ENCODE measurements around the gene ENOX1.

GRCh38 chr13:43472980-43473379 lies 313.8 kb downstream of the ENOX1 start:
- no peak for TF ChIP-seq RNF2 (IDR thresholded peaks at IDR 0.05; ENCODE audit: borderline replicate concordance, low read depth)
- no peak for TF ChIP-seq CTCF (IDR thresholded peaks at IDR 0.05)
- no peak for TF ChIP-seq REST (IDR thresholded peaks at IDR 0.05)
- no peak for TF ChIP-seq JUNB (IDR thresholded peaks at IDR 0.05)
- TF ChIP-seq MAFK (IDR thresholded peaks at IDR 0.05; ENCODE audit: partially characterized antibody): no peak
- no peak for TF ChIP-seq USF2 (IDR thresholded peaks at IDR 0.05)
- TF ChIP-seq KDM1A (IDR thresholded peaks at IDR 0.05; ENCODE audit: low read depth): no peak
- TF ChIP-seq POLR2A (IDR thresholded peaks at IDR 0.05; ENCODE audit: low read length): no peak
- no peak for TF ChIP-seq MAX (IDR thresholded peaks at IDR 0.05)
- no peak for TF ChIP-seq ESRRA (IDR thresholded peaks at IDR 0.05; ENCODE audit: borderline replicate concordance, low read length)
- no peak for TF ChIP-seq TFCP2L1 (CRISPR knock-in tag; IDR thresholded peaks at IDR 0.05)
- TF ChIP-seq NR3C1 (IDR thresholded peaks at IDR 0.05): no peak
- TF ChIP-seq ZFP36 (IDR thresholded peaks at IDR 0.05; ENCODE audit: borderline replicate concordance, partially characterized antibody): no peak
